WTC11 (cell line): ENCODE measurements around the gene PRKAR1B. TPM values are rescaled to one million over a fixed set of nuclear protein-coding genes. Genes with fewer than 3 reads are reported as not detected.

ENCODE experiments used
- ATAC-seq: fragments of 200-7000 bp; cut with Tn5 transposase; 2 replicates; pipeline ENCODE4 v1.10.0; 2021; ENCODE audit warnings: mild to moderate bottlenecking, moderate library complexity
- CTCF ChIA-PET: fragments of 300-600 bp; sonication (Branson Sonifier 250); formaldehyde crosslinking; loops from one replicate; lab custom pipeline; 2021; ENCODE audit warnings: antibody characterized with exemption; lab: Charles Lee
- POLR2A ChIA-PET: fragments of 350-600 bp; sonication (Branson Sonifier 250); formaldehyde crosslinking; loops from one replicate; lab custom pipeline; 2021; ENCODE audit warnings: antibody characterized with exemption; lab: Charles Lee
- DNase-seq: peaks from one replicate; pipeline ENCODE4 v3.0.0; 2021; ENCODE audit warnings: low spot score
- H3K27ac Mint-ChIP-seq: 2 replicates; pipeline ENCODE4 v1.8.0; 2021; ENCODE audit warnings: mixed read lengths
- H3K27me3 Mint-ChIP-seq: 2 replicates; pipeline ENCODE4 v1.8.0; 2021; ENCODE audit warnings: low read depth, mild to moderate bottlenecking, moderate library complexity, mixed read lengths
- H3K36me3 Mint-ChIP-seq: 2 replicates; pipeline ENCODE4 v1.8.0; 2021; ENCODE audit warnings: mixed read lengths
- H3K4me1 Mint-ChIP-seq: 2 replicates; pipeline ENCODE4 v1.8.0; 2022; ENCODE audit warnings: mixed read lengths
- H3K4me3 Mint-ChIP-seq: 2 replicates; pipeline ENCODE4 v1.8.0; 2021; ENCODE audit warnings: mild to moderate bottlenecking, moderate library complexity, mixed read lengths
- H3K9me3 Mint-ChIP-seq: 2 replicates; pipeline ENCODE4 v1.8.0; 2021; ENCODE audit warnings: mixed read lengths
- AR ChIP-seq: fragments of 250-450 bp; sonication (Bioruptor Pico); IDR thresholded peaks from 2 replicates; pipeline ENCODE4 v1.9.0; 2021; ENCODE audit warnings: mild to moderate bottlenecking
- CTCF ChIP-seq: fragments of 200-600 bp; IDR thresholded peaks from 2 replicates; pipeline ENCODE4 v1.8.0; 2022; ENCODE audit warnings: antibody characterized with exemption
- EMX1 ChIP-seq: fragments of 250-450 bp; sonication (Bioruptor Pico); IDR thresholded peaks from 2 replicates; pipeline ENCODE4 v1.8.0; 2021; ENCODE audit warnings: mild to moderate bottlenecking
- GABPB1 ChIP-seq: sonication (generic); formaldehyde crosslinking; IDR thresholded peaks from 2 replicates; pipeline ENCODE4 v1.8.1; 2023; ENCODE audit warnings: mild to moderate bottlenecking, missing genetic modification reagents
- HMGXB4 ChIP-seq: sonication (generic); formaldehyde crosslinking; IDR thresholded peaks from 2 replicates; pipeline ENCODE4 v1.8.1; 2023; ENCODE audit warnings: mild to moderate bottlenecking, moderate library complexity, missing genetic modification reagents
- IRF1 ChIP-seq: sonication (generic); formaldehyde crosslinking; IDR thresholded peaks from 2 replicates; pipeline ENCODE4 v1.8.0; 2023; ENCODE audit warnings: missing genetic modification reagents
- IRF2 ChIP-seq: sonication (generic); formaldehyde crosslinking; IDR thresholded peaks from 2 replicates; pipeline ENCODE4 v1.8.0; 2022; ENCODE audit warnings: low read depth, missing genetic modification reagents, borderline replicate concordance
- JAZF1 ChIP-seq: fragments of 250-450 bp; sonication (Bioruptor Pico); IDR thresholded peaks from 2 replicates; pipeline ENCODE4 v1.9.0; 2021; ENCODE audit warnings: moderate library complexity, mild to moderate bottlenecking, inconsistent platforms
- MLX ChIP-seq: sonication (generic); formaldehyde crosslinking; IDR thresholded peaks from 2 replicates; pipeline ENCODE4 v1.8.1; 2023; ENCODE audit warnings: mild to moderate bottlenecking, missing genetic modification reagents, moderate library complexity
- NFATC4 ChIP-seq: fragments of 250-450 bp; sonication (Bioruptor Pico); IDR thresholded peaks from 2 replicates; pipeline ENCODE4 v1.9.0; 2021; ENCODE audit warnings: mild to moderate bottlenecking
- NR1H2 ChIP-seq: sonication (generic); formaldehyde crosslinking; IDR thresholded peaks from 2 replicates; pipeline ENCODE4 v1.9.0; 2021; ENCODE audit warnings: mild to moderate bottlenecking, moderate library complexity, missing genetic modification reagents
- OVOL2 ChIP-seq: fragments of 250-450 bp; sonication (Bioruptor Pico); IDR thresholded peaks from 2 replicates; pipeline ENCODE4 v1.9.0; 2021; ENCODE audit warnings: mild to moderate bottlenecking, borderline replicate concordance
- PREB ChIP-seq: sonication (generic); formaldehyde crosslinking; IDR thresholded peaks from 2 replicates; pipeline ENCODE4 v1.8.1; 2022; ENCODE audit warnings: mild to moderate bottlenecking, missing genetic modification reagents, moderate library complexity, borderline replicate concordance
- SMAD4 ChIP-seq: sonication (generic); formaldehyde crosslinking; IDR thresholded peaks from 2 replicates; pipeline ENCODE4 v1.8.0; 2022; ENCODE audit warnings: mild to moderate bottlenecking, missing genetic modification reagents
- SP1 ChIP-seq: sonication (generic); formaldehyde crosslinking; conservative IDR thresholded peaks from 2 replicates; pipeline ENCODE4 v1.8.1; 2022; ENCODE audit warnings: missing genetic modification reagents
- TCF7 ChIP-seq: sonication (generic); formaldehyde crosslinking; IDR thresholded peaks from 2 replicates; pipeline ENCODE4 v1.8.0; 2022; ENCODE audit warnings: mild to moderate bottlenecking, low read depth, missing genetic modification reagents, moderate library complexity
- TEAD1 ChIP-seq: sonication (generic); formaldehyde crosslinking; IDR thresholded peaks from 2 replicates; pipeline ENCODE4 v1.8.0; 2022; ENCODE audit warnings: mild to moderate bottlenecking, missing genetic modification reagents
- USF2 ChIP-seq: sonication (generic); formaldehyde crosslinking; IDR thresholded peaks from 2 replicates; pipeline ENCODE4 v1.8.1; 2023; ENCODE audit warnings: mild to moderate bottlenecking, missing genetic modification reagents, moderate library complexity
- ZMAT4 ChIP-seq: fragments of 250-450 bp; sonication (Bioruptor Pico); IDR thresholded peaks from 2 replicates; pipeline ENCODE4 v1.9.0; 2021; ENCODE audit warnings: mild to moderate bottlenecking
- ZNF219 ChIP-seq: sonication (generic); formaldehyde crosslinking; IDR thresholded peaks from 2 replicates; pipeline ENCODE4 v1.8.0; 2023; ENCODE audit warnings: missing genetic modification reagents, mild to moderate bottlenecking, borderline replicate concordance
- ZNF263 ChIP-seq: sonication (generic); formaldehyde crosslinking; IDR thresholded peaks from 2 replicates; pipeline ENCODE4 v1.8.1; 2022; ENCODE audit warnings: low read depth, mild to moderate bottlenecking, moderate library complexity, missing genetic modification reagents
- ZNF425 ChIP-seq: fragments of 250-450 bp; sonication (Bioruptor Pico); conservative IDR thresholded peaks from 2 replicates; pipeline ENCODE4 v1.9.0; 2021; ENCODE audit warnings: mild to moderate bottlenecking
- total RNA-seq: library from RNA; stranded (reverse); gene quantifications from 3 replicates; pipeline ENCODE4 v1.2.3, GENCODE V29; 2021

The PRKAR1B gene
- total RNA-seq, 1 experiment from 2014 or later = 43.6 TPM

- TF ChIP-seq OVOL2 (CRISPR knock-in tag) (no peak), NR1H2 (CRISPR knock-in tag) (0 out of 2 replicates have a peak, but pooled peaks have one; percentile 61), JAZF1 (no peak), TEAD1 (peak; percentile 43; the same call in 1 of the 2 replicates), MLX (CRISPR knock-in tag) (no peak), AR (no peak), TCF7 (CRISPR knock-in tag) (no peak), ZMAT4 (no peak), ZNF425 (CRISPR knock-in tag) (no peak), EMX1 (CRISPR knock-in tag) (no peak), IRF1 (peak; percentile 84; the same call in 1 of the 2 replicates), USF2 (peak; percentile 75), IRF2 (CRISPR knock-in tag) (no peak; the same call in 1 of the 2 replicates), PREB (no peak)
- TF ChIP-seq, all 79 proteins: peak for 31
Observed at GRCh38 chr7:726084-726853, 812 bp downstream of the PRKAR1B start, which contains the start of gene DNAAF5 (continued).

GRCh38 chr7:725223-726005 lies 1.7 kb downstream of the PRKAR1B start:
- peaks cover 15% of the 10 kb centered on the region for H3K4me1 Mint-ChIP-seq
- H3K4me3 Mint-ChIP-seq = peak overlapping the region; percentile 62
- H3K27ac Mint-ChIP-seq = no peak overlapping the region
- DNase-seq (no peak), ATAC-seq (no peak)
- peaks cover 63% of the 10 kb centered on the region for H3K36me3 Mint-ChIP-seq
- H3K27me3 Mint-ChIP-seq = peaks cover 5% of the 10 kb centered on the region; the same call in 1 of the 2 replicates
- peaks cover 47% of the 10 kb centered on the region for H3K9me3 Mint-ChIP-seq
- ChIA-PET CTCF (no interaction called here), POLR2A (no interaction called here)
- TF ChIP-seq ZNF219 (CRISPR knock-in tag) (no peak), ZNF263 (no peak), CTCF (no peak), NFATC4 (CRISPR knock-in tag) (no peak), SMAD4 (CRISPR knock-in tag) (no peak), EMX1 (CRISPR knock-in tag) (no peak), GABPB1 (no peak), HMGXB4 (CRISPR knock-in tag) (no peak), SP1 (CRISPR knock-in tag) (no peak)
